NCI-H2171 treated with DMSO at 0.1 percent for 48 hours (cell line): ENCODE data around the gene GAGE12E.
"Not testable (repeated sequence)": the region's sequence is repeated elsewhere in the genome, so short reads cannot be mapped to it uniquely, and the experiment has no call there.

Experiments
- DNase-seq: peaks from one replicate; lab custom pipeline; 2025; lab: John Stamatoyannopoulos, UW

Gene GAGE12E, protein sequence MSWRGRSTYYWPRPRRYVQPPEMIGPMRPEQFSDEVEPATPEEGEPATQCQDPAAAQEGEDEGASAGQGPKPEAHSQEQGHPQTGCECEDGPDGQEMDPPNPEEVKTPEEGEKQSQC

GRCh38 chrX:49550989-49551388, at the start of gene GAGE12E:
Gene GAGE12E (plus strand): TSS chrX:49551289. CDS start chrX:49552444, 1,155 bp downstream.
- DNase-seq = not testable (repeated sequence)

DNA sequence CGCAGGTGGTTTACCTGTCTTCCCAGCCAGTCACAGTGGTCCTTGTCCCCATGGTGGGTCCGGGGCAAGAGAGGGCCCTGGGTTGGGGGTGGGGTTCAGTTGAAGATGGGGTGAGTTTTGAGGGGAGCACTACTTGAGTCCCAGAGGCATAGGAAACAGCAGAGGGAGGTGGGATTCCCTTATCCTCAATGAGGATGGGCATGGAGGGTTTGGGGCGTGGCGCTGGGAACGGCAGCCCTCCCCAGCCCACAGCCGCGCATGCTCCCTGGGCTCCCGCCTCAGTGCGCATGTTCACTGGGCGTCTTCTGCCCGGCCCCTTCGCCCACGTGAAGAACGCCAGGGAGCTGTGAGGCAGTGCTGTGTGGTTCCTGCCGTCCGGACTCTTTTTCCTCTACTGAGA, 19.2 kb upstream of the GAGE12E start, which contains the start of gene GAGE12C:
GAGE12C (plus strand) TSS at position 301 of the 400 bp plus-strand sequence. CDS start 1,155 bp downstream, outside the sequence.
- not testable (repeated sequence) for DNase-seq

DNA sequence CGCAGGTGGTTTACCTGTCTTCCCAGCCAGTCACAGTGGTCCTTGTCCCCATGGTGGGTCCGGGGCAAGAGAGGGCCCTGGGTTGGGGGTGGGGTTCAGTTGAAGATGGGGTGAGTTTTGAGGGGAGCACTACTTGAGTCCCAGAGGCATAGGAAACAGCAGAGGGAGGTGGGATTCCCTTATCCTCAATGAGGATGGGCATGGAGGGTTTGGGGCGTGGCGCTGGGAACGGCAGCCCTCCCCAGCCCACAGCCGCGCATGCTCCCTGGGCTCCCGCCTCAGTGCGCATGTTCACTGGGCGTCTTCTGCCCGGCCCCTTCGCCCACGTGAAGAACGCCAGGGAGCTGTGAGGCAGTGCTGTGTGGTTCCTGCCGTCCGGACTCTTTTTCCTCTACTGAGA, 9.7 kb upstream of the GAGE12E start, which contains the start of gene GAGE12D:
GAGE12D (plus strand) TSS at position 301 of the 400 bp plus-strand sequence. CDS start 1,155 bp downstream, outside the sequence.
- DNase-seq = not testable (repeated sequence)

- not testable (repeated sequence) for DNase-seq
Measured at GRCh38 chrX:49560542-49560941, 9.5 kb downstream of the GAGE12E start, which contains the start of gene GAGE12F. Gene GAGE12F (plus strand): TSS chrX:49560842. CDS start chrX:49561997, 1,155 bp downstream.

DNA sequence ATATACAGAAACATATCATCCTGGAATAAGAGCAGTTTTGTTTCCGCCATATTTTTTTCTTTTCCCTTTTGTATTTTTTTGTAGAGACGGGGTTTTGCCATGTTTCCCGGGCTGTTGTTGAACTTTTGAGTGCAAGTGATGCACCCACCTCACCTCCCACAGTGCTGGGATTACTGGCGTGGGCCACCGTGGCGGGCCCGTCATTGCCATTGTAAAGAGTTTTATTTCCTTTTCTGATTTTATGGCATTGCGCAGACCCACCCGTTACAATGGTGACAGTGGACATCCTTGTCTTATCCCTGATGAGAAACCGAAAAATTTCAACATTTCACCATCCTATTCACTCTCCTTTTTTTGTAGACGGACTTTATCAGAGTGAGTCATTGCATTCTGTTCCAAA, 17.6 kb downstream of the GAGE12E start:
- not testable (repeated sequence) for DNase-seq

GRCh38 chrX:49569152-49569551, 18.1 kb downstream of the GAGE12E start:
- not testable (repeated sequence) for DNase-seq

GRCh38 chrX:49570100-49570499, 19.0 kb downstream of the GAGE12E start, which contains the start of gene GAGE12G:
Gene GAGE12G (plus strand): TSS chrX:49570400. CDS start chrX:49571555, 1,155 bp downstream.
- DNase-seq = not testable (repeated sequence)

- DNase-seq = not testable (repeated sequence)
Measured at GRCh38 chrX:49579649-49580048, 28.6 kb downstream of the GAGE12E start, which contains the start of gene GAGE12H. Gene GAGE12H (plus strand): TSS chrX:49579949. CDS start chrX:49581104, 1,155 bp downstream.

GRCh38 chrX:49589196-49589595, 38.1 kb downstream of the GAGE12E start, which contains the start of gene GAGE2A:
Gene GAGE2A (plus strand): TSS chrX:49589496. CDS start chrX:49590651, 1,155 bp downstream.
- not testable (repeated sequence) for DNase-seq

- not testable (repeated sequence) for DNase-seq
Measured at GRCh38 chrX:49589769-49590478, 38.8 kb downstream of the GAGE12E start.

GRCh38 chrX:49590488-49590887, 39.4 kb downstream of the GAGE12E start:
- not testable (repeated sequence) for DNase-seq

DNA sequence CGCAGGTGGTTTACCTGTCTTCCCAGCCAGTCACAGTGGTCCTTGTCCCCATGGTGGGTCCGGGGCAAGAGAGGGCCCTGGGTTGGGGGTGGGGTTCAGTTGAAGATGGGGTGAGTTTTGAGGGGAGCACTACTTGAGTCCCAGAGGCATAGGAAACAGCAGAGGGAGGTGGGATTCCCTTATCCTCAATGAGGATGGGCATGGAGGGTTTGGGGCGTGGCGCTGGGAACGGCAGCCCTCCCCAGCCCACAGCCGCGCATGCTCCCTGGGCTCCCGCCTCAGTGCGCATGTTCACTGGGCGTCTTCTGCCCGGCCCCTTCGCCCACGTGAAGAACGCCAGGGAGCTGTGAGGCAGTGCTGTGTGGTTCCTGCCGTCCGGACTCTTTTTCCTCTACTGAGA, 47.6 kb downstream of the GAGE12E start, which contains the start of gene GAGE1:
GAGE1 (plus strand) TSS at position 301 of the 400 bp plus-strand sequence. CDS start 1,155 bp downstream, outside the sequence.
- DNase-seq = not testable (repeated sequence)
